ENCODE results near the gene MNT. TPM values are rescaled to one million over a fixed set of nuclear protein-coding genes. Genes with fewer than 3 reads are reported as not detected.

MNT gene
- polyA plus RNA-seq, 1 donor from 2014 or later = 6.1 TPM

DNA sequence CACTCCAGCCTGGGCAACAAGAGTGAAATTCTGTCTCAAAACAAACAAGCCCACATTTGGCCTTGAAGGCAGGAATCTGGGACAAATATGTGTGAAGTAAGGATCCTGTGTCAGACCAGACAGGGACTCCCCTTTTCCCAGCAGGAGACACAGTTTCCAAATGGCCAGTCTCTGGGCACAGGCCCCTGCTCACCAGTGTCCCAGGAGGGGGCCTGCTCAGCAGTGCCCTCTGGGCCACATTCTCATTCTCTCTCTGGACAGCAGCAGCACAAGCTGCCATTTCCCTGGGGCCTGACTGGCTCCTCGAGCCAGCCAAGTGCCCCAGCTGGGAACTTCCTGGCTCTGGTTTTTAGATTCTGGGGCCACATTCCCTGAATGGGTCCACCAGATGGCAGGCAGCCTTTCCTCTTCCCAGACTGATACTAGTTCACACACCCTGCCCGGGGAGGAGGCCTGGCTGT lies 11.7 kb upstream of the MNT start:
- Histone ChIP-seq H3K27me3 (ENCODE audit: insufficient read depth, low read depth, low read length) (no peaks in the 10 kb centered on the region), H2AFZ (ENCODE audit: low read depth, low read length) (no peak overlapping the region), H3F3A (ENCODE audit: insufficient read depth, low read length, poor library complexity, severe bottlenecking) (no peaks in the 10 kb centered on the region), H3K9me2 (ENCODE audit: insufficient read depth, low read length) (no peaks in the 10 kb centered on the region), H3K36me3 (ENCODE audit: insufficient read depth, low read length) (no peaks in the 10 kb centered on the region), H3K27ac (ENCODE audit: low read length) (no peak overlapping the region), H3K4me2 (ENCODE audit: low read length) (no peak overlapping the region), H4K20me1 (ENCODE audit: insufficient read depth) (no peaks in the 10 kb centered on the region), H3K9me3 (ENCODE audit: low read length) (no peaks in the 10 kb centered on the region), H3K4me3 (ENCODE audit: low read length) (no peak overlapping the region), H3K9ac (ENCODE audit: low read length) (no peak overlapping the region), H3K79me2 (replicated peaks; ENCODE audit: insufficient read depth, low read length) (no peaks in the 10 kb centered on the region)
- TF ChIP-seq EP300 (conservative IDR thresholded peaks at IDR 0.05; ENCODE audit: poor library complexity, severe bottlenecking) = no peak
- TF ChIP-seq POLR2AphosphoS5 (IDR thresholded peaks at IDR 0.05) = no peak
- TF ChIP-seq RAD21 (conservative IDR thresholded peaks at IDR 0.05) = no peak
- TF ChIP-seq TAF1 (IDR thresholded peaks at IDR 0.05; ENCODE audit: low read depth) = no peak
- no peak for TF ChIP-seq EZH2 (IDR thresholded peaks at IDR 0.05; ENCODE audit: borderline replicate concordance, insufficient read depth, low read length, poor library complexity, severe bottlenecking)
- TF ChIP-seq, protein P1, sequence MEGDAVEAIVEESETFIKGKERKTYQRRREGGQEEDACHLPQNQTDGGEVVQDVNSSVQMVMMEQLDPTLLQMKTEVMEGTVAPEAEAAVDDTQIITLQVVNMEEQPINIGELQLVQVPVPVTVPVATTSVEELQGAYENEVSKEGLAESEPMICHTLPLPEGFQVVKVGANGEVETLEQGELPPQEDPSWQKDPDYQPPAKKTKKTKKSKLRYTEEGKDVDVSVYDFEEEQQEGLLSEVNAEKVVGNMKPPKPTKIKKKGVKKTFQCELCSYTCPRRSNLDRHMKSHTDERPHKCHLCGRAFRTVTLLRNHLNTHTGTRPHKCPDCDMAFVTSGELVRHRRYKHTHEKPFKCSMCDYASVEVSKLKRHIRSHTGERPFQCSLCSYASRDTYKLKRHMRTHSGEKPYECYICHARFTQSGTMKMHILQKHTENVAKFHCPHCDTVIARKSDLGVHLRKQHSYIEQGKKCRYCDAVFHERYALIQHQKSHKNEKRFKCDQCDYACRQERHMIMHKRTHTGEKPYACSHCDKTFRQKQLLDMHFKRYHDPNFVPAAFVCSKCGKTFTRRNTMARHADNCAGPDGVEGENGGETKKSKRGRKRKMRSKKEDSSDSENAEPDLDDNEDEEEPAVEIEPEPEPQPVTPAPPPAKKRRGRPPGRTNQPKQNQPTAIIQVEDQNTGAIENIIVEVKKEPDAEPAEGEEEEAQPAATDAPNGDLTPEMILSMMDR (IDR thresholded peaks at IDR 0.05; ENCODE audit: poor library complexity, severe bottlenecking) = no peak
- no peak for TF ChIP-seq MXI1 (conservative IDR thresholded peaks at IDR 0.05; ENCODE audit: poor library complexity, severe bottlenecking)
- no peak for TF ChIP-seq SMC3 (conservative IDR thresholded peaks at IDR 0.05; ENCODE audit: poor library complexity)
- TF ChIP-seq, protein P2, sequence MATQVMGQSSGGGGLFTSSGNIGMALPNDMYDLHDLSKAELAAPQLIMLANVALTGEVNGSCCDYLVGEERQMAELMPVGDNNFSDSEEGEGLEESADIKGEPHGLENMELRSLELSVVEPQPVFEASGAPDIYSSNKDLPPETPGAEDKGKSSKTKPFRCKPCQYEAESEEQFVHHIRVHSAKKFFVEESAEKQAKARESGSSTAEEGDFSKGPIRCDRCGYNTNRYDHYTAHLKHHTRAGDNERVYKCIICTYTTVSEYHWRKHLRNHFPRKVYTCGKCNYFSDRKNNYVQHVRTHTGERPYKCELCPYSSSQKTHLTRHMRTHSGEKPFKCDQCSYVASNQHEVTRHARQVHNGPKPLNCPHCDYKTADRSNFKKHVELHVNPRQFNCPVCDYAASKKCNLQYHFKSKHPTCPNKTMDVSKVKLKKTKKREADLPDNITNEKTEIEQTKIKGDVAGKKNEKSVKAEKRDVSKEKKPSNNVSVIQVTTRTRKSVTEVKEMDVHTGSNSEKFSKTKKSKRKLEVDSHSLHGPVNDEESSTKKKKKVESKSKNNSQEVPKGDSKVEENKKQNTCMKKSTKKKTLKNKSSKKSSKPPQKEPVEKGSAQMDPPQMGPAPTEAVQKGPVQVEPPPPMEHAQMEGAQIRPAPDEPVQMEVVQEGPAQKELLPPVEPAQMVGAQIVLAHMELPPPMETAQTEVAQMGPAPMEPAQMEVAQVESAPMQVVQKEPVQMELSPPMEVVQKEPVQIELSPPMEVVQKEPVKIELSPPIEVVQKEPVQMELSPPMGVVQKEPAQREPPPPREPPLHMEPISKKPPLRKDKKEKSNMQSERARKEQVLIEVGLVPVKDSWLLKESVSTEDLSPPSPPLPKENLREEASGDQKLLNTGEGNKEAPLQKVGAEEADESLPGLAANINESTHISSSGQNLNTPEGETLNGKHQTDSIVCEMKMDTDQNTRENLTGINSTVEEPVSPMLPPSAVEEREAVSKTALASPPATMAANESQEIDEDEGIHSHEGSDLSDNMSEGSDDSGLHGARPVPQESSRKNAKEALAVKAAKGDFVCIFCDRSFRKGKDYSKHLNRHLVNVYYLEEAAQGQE (IDR thresholded peaks at IDR 0.05; ENCODE audit: borderline replicate concordance) = no peak

DNA sequence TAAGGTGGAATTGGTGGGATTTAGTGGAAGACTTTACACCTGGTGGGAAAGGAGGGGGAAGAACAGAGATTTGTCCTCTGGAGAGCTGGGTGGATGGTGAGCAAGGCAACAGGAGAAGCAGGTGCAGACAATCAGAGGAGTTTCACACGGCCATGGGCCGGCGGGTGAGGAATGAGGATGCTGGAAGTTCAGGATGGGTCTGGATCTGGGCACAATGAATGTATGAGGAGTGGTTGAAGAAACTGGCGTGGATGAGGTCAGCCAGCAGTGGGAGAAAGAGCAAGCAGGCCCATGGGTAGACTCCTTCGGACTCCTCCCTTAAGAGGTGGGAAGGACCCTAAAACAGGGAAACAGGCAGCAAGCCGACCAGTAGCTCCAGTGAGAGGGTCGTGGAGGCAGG lies 10.1 kb upstream of the MNT start:
- H3K9me3 ChIP-seq (ENCODE audit: low read length) = no peaks in the 10 kb centered on the region
- no peaks in the 10 kb centered on the region for H3K27me3 ChIP-seq (ENCODE audit: insufficient read depth, low read depth, low read length)
- no peaks in the 10 kb centered on the region for H3K79me2 ChIP-seq (replicated peaks; ENCODE audit: insufficient read depth, low read length)
- no peak for TF ChIP-seq EZH2 (IDR thresholded peaks at IDR 0.05; ENCODE audit: borderline replicate concordance, insufficient read depth, low read length, poor library complexity, severe bottlenecking)
- TF ChIP-seq, protein P1 (IDR thresholded peaks at IDR 0.05; ENCODE audit: poor library complexity, severe bottlenecking) = no peak
- no peak for TF ChIP-seq MXI1 (conservative IDR thresholded peaks at IDR 0.05; ENCODE audit: poor library complexity, severe bottlenecking)
- TF ChIP-seq, protein P2 (IDR thresholded peaks at IDR 0.05; ENCODE audit: borderline replicate concordance) = no peak
- no peak for TF ChIP-seq POLR2AphosphoS5 (IDR thresholded peaks at IDR 0.05)
- no peak for TF ChIP-seq TAF1 (IDR thresholded peaks at IDR 0.05; ENCODE audit: low read depth)
- TF ChIP-seq SMC3 (conservative IDR thresholded peaks at IDR 0.05; ENCODE audit: poor library complexity) = no peak
- no peak for TF ChIP-seq RAD21 (conservative IDR thresholded peaks at IDR 0.05)
- no peaks in the 10 kb centered on the region for H3F3A ChIP-seq (ENCODE audit: insufficient read depth, low read length, poor library complexity, severe bottlenecking)
- H2AFZ ChIP-seq (ENCODE audit: low read depth, low read length) = no peak overlapping the region
- H3K9me2 ChIP-seq (ENCODE audit: insufficient read depth, low read length) = no peaks in the 10 kb centered on the region
- no peaks in the 10 kb centered on the region for H3K36me3 ChIP-seq (ENCODE audit: insufficient read depth, low read length)
- H3K4me2 ChIP-seq (ENCODE audit: low read length) = no peak overlapping the region
- H3K4me3 ChIP-seq (ENCODE audit: low read length) = no peak overlapping the region
- no peak overlapping the region for H3K27ac ChIP-seq (ENCODE audit: low read length)
- H4K20me1 ChIP-seq (ENCODE audit: insufficient read depth) = no peaks in the 10 kb centered on the region
- H3K9ac ChIP-seq (ENCODE audit: low read length) = no peak overlapping the region

All from neural cell (in vitro differentiated cells).